IPS-18a (cell line): ENCODE results near the gene IRF1.

Source experiments
- H3K27ac ChIP-seq: one replicate; pipeline ENCODE4 v1.5.1; 2013; ENCODE audit warnings: low read length
- H3K27me3 ChIP-seq: one replicate; pipeline ENCODE4 v1.6.1; 2013; ENCODE audit warnings: mild to moderate bottlenecking, low read length; ENCODE audit not compliant: control insufficient read depth, insufficient read depth
- H3K36me3 ChIP-seq: one replicate; pipeline ENCODE4 v1.6.1; 2013; ENCODE audit warnings: low read depth, low read length; ENCODE audit not compliant: control insufficient read depth
- H3K4me1 ChIP-seq: one replicate; pipeline ENCODE4 v1.6.1; 2013; ENCODE audit warnings: low read depth, low read length; ENCODE audit not compliant: control insufficient read depth
- H3K4me3 ChIP-seq: one replicate; pipeline ENCODE4 v1.5.1; 2013; ENCODE audit warnings: low read length
- H3K9ac ChIP-seq: one replicate; pipeline ENCODE4 v1.6.1; 2013; ENCODE audit warnings: mild to moderate bottlenecking, low read length, moderate library complexity
- H3K9me3 ChIP-seq: one replicate; pipeline ENCODE4 v1.6.1; 2013; ENCODE audit warnings: low read depth, low read length; ENCODE audit not compliant: control insufficient read depth

IRF1 gene

DNA sequence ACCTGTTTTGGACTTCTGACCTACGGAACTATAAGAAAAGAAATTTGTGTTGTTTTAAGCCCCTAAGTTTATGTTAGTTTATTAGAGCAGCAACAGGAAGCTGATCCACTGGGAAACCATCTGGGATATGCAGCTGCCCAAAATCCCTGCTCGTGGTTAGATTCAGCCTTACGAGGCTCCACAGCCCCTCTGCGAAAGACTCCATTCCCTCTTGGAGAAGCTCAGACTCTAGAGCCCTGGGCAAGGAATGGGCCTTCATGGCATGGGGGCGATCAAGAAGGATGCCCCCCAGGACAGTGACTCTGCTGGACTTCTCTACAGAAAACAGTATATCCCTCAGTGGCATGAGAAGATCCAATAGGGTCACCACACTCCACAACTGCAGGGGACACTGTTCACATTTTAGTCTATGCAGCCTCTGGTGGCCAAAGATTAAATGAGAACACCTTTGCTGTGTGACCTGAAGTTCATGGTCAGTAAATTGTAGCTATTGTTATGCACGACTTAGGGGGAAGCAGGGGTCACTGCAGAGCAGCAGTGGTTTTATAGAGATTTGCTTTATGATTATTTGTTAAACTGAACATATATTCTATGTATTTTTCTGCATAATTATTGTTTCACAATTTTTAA, 21.1 kb downstream of the IRF1 start:
- Histone ChIP-seq H3K36me3 (no peaks in the 10 kb centered on the region), H3K27me3 (no peaks in the 10 kb centered on the region), H3K4me1 (peaks cover 9% of the 10 kb centered on the region), H3K9ac (no peak overlapping the region), H3K27ac (no peak overlapping the region), H3K9me3 (no peaks in the 10 kb centered on the region), H3K4me3 (no peak overlapping the region)

DNA sequence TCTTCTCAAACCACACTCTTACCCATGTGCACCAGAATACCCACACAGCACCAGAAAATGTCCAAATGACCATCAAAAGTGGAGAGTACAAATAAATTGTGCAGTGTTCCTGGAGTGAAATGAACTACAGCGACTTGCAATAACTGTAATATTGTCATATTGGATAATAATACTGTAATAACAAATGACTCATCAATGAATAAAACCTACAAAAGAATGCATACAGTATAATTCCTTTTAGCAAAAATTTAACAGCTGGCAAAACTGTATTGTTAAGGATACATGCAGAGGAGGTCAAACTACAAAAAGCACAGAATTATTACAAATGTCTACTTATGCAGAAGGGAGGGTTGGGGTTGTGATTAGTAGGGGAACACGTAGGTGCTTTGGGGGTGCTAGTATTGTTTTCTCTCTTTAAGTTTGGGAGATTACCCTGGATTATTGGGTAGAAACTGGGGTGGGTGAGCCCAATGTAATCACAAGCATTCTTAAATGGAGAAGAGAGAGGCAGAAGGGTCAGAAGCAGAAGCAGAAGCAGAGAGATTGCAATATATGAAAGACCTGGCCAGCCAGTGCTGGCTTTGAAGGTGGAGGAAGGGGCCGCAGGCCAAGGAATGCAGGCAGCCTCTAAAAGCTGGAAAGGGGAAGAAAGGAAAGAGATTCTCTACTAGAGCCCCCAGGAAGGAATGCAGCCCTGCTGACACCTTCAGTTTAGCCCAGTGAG, 21.8 kb downstream of the IRF1 start:
- Histone ChIP-seq H3K9ac (no peak overlapping the region), H3K4me1 (peaks cover 15% of the 10 kb centered on the region), H3K4me3 (no peak overlapping the region), H3K9me3 (no peaks in the 10 kb centered on the region), H3K36me3 (no peaks in the 10 kb centered on the region), H3K27me3 (no peaks in the 10 kb centered on the region), H3K27ac (no peak overlapping the region)

DNA sequence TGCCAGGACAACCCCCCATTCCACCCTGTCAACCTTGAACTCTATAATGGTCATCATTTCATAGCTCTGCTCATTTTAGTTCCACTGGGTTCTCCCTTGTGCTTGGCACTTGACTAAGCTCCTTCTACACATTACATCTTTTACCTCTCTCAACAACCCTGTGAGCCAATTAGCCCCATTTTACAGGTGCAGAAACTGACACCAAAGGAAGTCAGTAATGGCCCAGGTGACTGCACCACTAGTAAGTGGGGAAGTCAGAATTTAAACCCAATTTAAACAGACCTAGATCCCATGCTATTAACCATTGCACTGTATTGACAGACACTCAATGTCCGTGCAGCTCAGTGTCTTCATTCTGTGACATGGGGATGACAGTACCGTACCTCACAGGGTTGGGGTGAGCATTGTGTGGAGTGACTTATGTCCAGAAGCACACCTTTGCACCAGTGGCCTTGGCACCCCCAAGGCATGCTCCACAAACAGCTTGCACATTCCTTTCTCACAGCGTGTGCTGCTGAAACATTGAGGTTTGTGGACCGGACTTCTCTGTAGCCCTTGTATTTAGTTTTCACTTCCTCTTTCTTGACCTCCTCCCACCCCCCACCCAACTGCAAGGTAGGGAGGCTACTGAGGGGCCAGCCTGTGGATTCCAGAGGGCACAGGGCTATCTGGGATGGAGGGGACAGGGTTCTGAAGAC, 23.1 kb downstream of the IRF1 start:
- Histone ChIP-seq H3K4me1 (peaks cover 15% of the 10 kb centered on the region), H3K36me3 (no peaks in the 10 kb centered on the region), H3K27ac (no peak overlapping the region), H3K4me3 (no peak overlapping the region), H3K27me3 (no peaks in the 10 kb centered on the region), H3K9ac (no peak overlapping the region), H3K9me3 (no peaks in the 10 kb centered on the region)

DNA sequence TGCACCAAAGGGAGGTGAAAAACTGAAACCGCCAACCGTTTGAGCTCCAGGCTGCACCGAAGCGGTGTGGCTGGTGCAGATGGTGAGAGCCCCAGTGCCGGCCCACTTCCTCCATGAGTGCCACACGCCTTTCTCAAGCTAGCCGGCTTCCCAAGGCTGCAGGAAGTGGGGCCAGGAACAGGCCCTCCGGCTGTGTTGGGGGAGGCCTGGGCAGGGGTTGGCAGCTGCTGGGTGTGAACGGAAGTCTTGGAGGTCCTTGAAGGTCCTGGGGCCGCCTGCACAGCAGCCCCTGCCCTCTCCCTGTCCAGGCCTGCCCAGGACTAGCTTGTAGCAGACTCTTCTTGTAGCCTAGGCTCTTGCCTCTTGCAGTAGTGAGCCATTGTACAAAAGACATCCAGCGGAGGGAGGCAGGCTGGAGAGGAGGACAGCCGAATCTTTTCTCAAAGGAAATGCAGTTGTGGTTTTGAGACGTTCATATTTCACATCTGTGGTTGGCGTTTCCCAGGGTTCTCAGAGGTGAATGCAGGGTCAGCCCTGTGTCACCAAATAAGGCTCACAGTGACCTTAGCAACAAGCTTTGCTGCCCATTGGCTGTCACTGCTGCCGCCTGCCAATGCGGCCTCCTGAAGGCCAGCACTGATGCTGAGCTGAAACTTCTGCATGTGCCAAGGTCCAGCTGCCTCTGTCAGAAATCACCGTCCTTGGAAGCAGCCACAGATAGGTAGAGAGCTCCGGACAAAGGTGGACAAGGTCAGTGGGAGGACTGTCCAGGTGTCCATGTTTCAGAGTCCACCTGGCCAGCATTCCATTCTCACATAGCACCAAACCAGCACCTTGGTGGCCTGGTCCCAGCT, 23.9 kb downstream of the IRF1 start:
- Histone ChIP-seq H3K4me3 (no peak overlapping the region), H3K9ac (no peak overlapping the region), H3K4me1 (peaks cover 15% of the 10 kb centered on the region), H3K27ac (no peak overlapping the region), H3K9me3 (no peaks in the 10 kb centered on the region), H3K27me3 (no peaks in the 10 kb centered on the region), H3K36me3 (no peaks in the 10 kb centered on the region)

DNA sequence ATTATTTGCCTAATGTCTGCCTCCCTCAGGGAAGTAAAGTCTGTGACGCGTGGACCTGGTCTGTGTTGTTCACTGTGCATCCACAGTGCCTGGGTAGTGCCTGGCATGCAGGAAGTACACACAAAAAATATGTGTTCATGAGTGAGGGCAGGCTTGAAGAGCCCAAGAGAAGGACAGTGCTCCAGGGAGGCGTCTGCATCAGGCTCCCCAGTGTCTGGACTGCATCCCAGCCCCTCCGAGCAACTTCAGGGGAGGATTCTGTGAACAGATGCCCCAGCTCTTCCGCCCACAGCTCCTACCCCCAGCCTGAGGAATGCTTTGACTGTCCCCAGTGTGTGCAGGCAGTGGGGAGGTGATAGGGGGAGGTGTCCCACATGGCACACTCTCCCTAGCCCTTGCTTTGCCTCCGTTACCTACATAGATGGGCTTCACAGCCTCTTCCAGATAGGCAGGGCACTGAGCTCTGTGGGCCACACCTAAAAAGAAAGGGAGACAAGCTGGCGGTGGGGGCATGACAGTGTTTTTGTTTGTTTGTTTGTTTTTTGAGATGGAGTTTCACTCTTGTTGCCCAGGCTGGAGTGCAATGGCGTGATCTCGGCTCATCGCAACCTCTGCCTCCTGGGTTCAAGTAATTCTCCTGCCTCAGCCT, 25.4 kb downstream of the IRF1 start:
- H3K36me3 ChIP-seq: no peaks in the 10 kb centered on the region
- no peaks in the 10 kb centered on the region for H3K9me3 ChIP-seq
- no peak overlapping the region for H3K27ac ChIP-seq
- no peak overlapping the region for H3K9ac ChIP-seq
- H3K4me1 ChIP-seq: peaks cover 15% of the 10 kb centered on the region
- no peak overlapping the region for H3K4me3 ChIP-seq
- no peaks in the 10 kb centered on the region for H3K27me3 ChIP-seq

DNA sequence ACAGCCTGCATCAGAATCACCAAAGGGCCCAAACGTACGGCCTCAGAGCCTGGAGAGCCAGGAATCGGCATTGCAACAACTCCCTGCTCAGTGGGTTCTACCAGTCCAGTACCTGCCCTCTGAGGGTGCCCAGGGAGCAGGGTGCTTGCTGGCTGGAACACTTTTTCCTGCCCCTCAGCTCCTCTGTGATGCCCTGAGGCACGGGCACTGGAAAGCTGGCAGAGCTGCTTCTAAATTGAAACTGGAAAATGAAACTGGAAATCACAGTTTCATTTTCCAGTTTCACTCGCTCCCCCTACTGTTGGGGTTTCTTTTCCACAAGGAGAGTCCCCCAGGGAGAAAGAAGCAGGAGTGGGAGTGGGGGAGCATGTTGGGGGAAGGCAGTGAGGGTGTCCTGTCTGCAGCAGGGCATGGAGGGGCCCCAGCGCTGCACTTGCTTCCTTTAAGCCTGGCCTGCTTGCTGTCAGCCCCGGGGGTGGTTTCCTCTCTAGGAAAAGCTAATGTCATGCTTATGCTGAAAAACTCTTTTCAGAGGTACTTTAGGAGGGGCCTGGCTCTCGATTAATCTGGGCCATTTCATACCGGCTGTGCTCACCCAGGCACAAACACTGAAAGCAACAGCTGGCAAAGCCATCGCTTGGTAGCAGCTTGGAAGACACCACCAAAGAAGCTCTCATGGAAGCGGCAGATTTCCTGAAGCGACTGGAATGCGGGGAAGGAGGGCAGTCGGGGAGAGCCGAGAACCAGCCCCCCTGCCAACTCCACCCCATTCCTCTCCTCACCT, 26.2 kb downstream of the IRF1 start:
- Histone ChIP-seq H3K9me3 (no peaks in the 10 kb centered on the region), H3K4me3 (no peak overlapping the region), H3K4me1 (peaks cover 15% of the 10 kb centered on the region), H3K9ac (no peak overlapping the region), H3K27me3 (no peaks in the 10 kb centered on the region), H3K27ac (no peak overlapping the region), H3K36me3 (no peaks in the 10 kb centered on the region)

DNA sequence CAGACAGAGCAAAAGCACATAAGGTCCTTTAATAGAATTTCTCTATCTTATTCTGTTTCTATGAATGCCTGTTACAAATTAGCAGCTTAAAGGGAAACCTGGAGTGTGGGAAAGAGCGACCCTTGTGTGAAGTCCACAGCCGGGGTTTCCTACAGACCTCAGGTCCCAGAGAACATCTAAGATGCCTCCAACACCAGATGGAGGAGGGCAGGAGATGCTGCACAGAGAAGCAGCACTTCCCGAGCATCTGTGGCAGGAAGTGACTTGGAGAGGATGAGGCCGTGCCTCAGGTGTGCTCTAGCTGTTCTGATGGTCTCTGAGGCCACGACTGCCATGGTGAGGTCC, 26.8 kb downstream of the IRF1 start:
- peaks cover 15% of the 10 kb centered on the region for H3K4me1 ChIP-seq
- no peaks in the 10 kb centered on the region for H3K36me3 ChIP-seq
- no peaks in the 10 kb centered on the region for H3K9me3 ChIP-seq
- no peak overlapping the region for H3K4me3 ChIP-seq
- H3K27me3 ChIP-seq: no peaks in the 10 kb centered on the region
- no peak overlapping the region for H3K9ac ChIP-seq
- no peak overlapping the region for H3K27ac ChIP-seq

DNA sequence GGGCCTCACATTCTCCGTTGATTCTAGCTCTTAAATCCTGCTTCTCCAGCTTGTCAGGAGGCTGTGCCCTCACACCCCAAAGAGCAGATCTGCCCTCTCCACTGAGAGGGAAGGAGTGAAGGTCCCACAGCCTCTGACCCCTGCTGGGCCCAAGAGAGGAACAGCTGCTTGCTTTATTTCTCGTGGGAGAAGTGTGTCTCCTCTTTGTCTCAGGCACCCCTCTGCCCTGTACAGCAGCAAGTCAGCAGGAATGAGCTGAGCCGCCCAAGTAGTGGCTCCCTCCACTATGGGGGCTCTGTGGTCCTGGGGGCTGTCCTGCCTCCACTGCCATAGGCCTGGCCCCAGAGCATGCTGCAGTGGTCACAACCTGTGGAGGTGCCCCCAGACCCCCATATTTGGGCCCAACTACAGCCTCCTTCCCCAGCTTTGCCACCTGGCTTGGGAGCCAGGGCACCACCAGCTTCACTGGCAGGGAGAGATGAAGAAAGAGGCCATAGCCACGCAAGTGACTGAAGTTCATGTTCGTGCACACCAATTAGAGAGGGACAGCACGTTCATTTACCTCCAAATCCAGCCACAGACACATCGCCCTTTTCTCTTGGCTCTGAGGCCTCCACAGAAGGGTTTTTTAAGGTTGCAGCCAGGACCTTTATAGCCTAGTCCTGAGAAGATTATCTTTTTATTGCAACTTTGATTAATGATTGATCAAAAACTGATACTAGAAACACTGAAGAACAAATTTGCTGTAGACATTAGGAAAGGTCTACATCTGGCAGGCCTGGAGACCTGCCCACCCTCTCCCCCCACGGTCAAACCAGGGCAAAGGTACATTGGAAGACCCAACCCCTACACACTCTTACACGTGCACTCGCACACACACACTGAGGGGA, 27.5 kb downstream of the IRF1 start:
- H3K27ac ChIP-seq: no peak overlapping the region
- H3K9ac ChIP-seq: no peak overlapping the region
- H3K27me3 ChIP-seq: no peaks in the 10 kb centered on the region
- H3K4me3 ChIP-seq: no peak overlapping the region
- no peaks in the 10 kb centered on the region for H3K9me3 ChIP-seq
- H3K4me1 ChIP-seq: peaks cover 15% of the 10 kb centered on the region
- no peaks in the 10 kb centered on the region for H3K36me3 ChIP-seq

DNA sequence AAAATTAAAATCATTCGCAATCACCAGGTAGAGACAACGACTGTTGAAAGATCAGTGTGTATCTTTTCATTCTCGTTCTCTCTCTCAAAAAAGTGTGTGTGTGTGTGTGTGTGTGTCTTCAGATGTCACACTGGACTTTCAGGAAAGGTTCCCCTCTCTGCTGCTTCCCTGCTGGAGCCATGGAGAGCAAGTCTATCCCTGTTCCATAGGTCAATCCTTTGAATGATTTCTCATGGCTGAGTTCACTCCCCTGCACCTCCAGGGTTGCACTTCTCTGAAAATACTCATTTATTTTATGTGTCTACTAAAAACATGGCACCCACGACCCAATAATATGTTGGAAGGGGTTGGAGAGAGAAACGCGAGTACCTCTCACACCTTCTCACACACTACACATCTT, 28.2 kb downstream of the IRF1 start:
- Histone ChIP-seq H3K9ac (no peak overlapping the region), H3K27me3 (no peaks in the 10 kb centered on the region), H3K4me3 (no peak overlapping the region), H3K27ac (no peak overlapping the region), H3K4me1 (peaks cover 15% of the 10 kb centered on the region), H3K36me3 (no peaks in the 10 kb centered on the region), H3K9me3 (no peaks in the 10 kb centered on the region)

DNA sequence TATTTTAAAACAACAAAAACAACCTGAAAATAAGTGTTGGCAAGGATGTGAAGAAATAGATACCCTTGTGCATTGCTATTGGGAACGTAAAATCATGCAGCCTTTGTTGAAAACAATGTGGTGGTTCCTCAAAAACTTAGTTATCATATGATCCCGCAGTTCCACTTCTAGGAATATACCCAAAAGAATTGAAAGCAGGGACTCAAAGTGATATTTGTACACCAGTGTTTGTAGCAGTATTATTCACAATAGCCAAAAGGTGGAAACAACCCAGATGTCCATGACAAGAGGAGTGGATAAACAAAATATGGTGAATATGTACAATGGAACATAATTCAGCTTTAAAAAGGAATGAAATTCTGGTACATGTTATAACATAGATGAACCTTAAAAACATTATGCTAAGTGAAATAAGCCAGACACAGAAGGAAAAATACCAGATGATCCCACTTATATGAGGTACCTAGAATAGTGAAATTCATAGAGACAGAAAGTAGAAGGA, 29.0 kb downstream of the IRF1 start:
- no peak overlapping the region for H3K4me3 ChIP-seq
- H3K9me3 ChIP-seq: no peaks in the 10 kb centered on the region
- H3K27me3 ChIP-seq: no peaks in the 10 kb centered on the region
- no peak overlapping the region for H3K27ac ChIP-seq
- H3K4me1 ChIP-seq: peaks cover 18% of the 10 kb centered on the region
- no peak overlapping the region for H3K9ac ChIP-seq
- no peaks in the 10 kb centered on the region for H3K36me3 ChIP-seq
